Measurements from ENCODE around the gene TSTD1. TPM values are rescaled to one million over a fixed set of nuclear protein-coding genes. Genes with fewer than 3 reads are reported as not detected.
"Not testable (repeated sequence)": the region's sequence is repeated elsewhere in the genome, so short reads cannot be mapped to it uniquely, and the experiment has no call there.

Gene TSTD1
- total RNA-seq, 2 donors from 2014 or later: 49.4 to 90.8 TPM

- no peaks in the 10 kb centered on the region for H3K27me3 ChIP-seq
- no peaks in the 10 kb centered on the region for H3K9me3 ChIP-seq
- H3K4me3 ChIP-seq: no peak overlapping the region
- intact Hi-C loops (cut with DNase I): no loop called here
- H3K36me3 ChIP-seq (replicated peaks in 1 of 2; ENCODE audit: insufficient read depth in 1 of 2, low read depth in 2 of 2): no peaks in the 10 kb centered on the region
- no peak for DNase-seq
- 94 to 95% methylated on average over 1 of the region's 1 CpG for WGBS, 2 donors
- H3K27ac ChIP-seq: peak overlapping the region in 1 of 4 donors; percentile 57
- H3K4me1 ChIP-seq: peaks cover 67% of the 10 kb centered on the region
- no peak for ATAC-seq
- TF ChIP-seq CTCF (IDR thresholded peaks at IDR 0.05) (no peak), POLR2A (IDR thresholded peaks at IDR 0.05) (no peak)
Observed at GRCh38 chr1:161018631-161018930, 20.2 kb downstream of the TSTD1 start.

GRCh38 chr1:161017756-161018630 lies 20.8 kb downstream of the TSTD1 start:
- ATAC-seq (no peak), DNase-seq (no peak)
- intact Hi-C loops (cut with DNase I): no loop called here
- TF ChIP-seq CTCF (IDR thresholded peaks at IDR 0.05) (no peak), POLR2A (IDR thresholded peaks at IDR 0.05) (no peak)
- WGBS, 2 donors: 71 to 72% methylated on average over 5 of the region's 5 CpGs
- Histone ChIP-seq H3K27me3 (no peaks in the 10 kb centered on the region), H3K27ac (peak overlapping the region in 2 of 4 donors; percentile 45 to 57), H3K36me3 (replicated peaks in 1 of 2; ENCODE audit: insufficient read depth in 1 of 2, low read depth in 2 of 2) (no peaks in the 10 kb centered on the region), H3K9me3 (no peaks in the 10 kb centered on the region), H3K4me3 (no peak overlapping the region), H3K4me1 (peaks cover 73% of the 10 kb centered on the region)

GRCh38 chr1:161017181-161017580 lies 21.6 kb downstream of the TSTD1 start:
- H3K4me3 ChIP-seq; DNase-seq; H3K36me3 ChIP-seq (replicated peaks in 1 of 2; ENCODE audit: insufficient read depth in 1 of 2, low read depth in 2 of 2); H3K27me3 ChIP-seq; H3K9me3 ChIP-seq; intact Hi-C loops (cut with DNase I); ATAC-seq: not testable (repeated sequence)
- peak overlapping the region in 2 of 4 donors; percentile 45 to 57 for H3K27ac ChIP-seq
- WGBS, 2 donors: 59 to 71% methylated on average over 6 to 7 of the region's 7 CpGs
- peaks cover 75% of the 10 kb centered on the region for H3K4me1 ChIP-seq

GRCh38 chr1:161016683-161017082 lies 22.1 kb downstream of the TSTD1 start:
- 30 to 50% methylated on average over 1 of the region's 1 CpG for WGBS, 2 donors
- H3K4me3 ChIP-seq; H3K36me3 ChIP-seq (replicated peaks in 1 of 2; ENCODE audit: insufficient read depth in 1 of 2, low read depth in 2 of 2); H3K9me3 ChIP-seq; ATAC-seq; H3K27me3 ChIP-seq; DNase-seq; intact Hi-C loops (cut with DNase I): not testable (repeated sequence)
- peaks cover 75% of the 10 kb centered on the region for H3K4me1 ChIP-seq
- peak overlapping the region in 2 of 4 donors; percentile 45 to 48 for H3K27ac ChIP-seq

- Histone ChIP-seq H3K9me3 (no peaks in the 10 kb centered on the region), H3K36me3 (replicated peaks in 1 of 2; ENCODE audit: insufficient read depth in 1 of 2, low read depth in 2 of 2) (no peaks in the 10 kb centered on the region), H3K27ac (peak overlapping the region; percentile 86 to 94 (median 90)), H3K4me1 (peaks cover 64% of the 10 kb centered on the region), H3K4me3 (no peak overlapping the region), H3K27me3 (no peaks in the 10 kb centered on the region)
- ATAC-seq: peak; percentile 95
- TF ChIP-seq POLR2A (IDR thresholded peaks at IDR 0.05) (peak in 2 of 3 donors; percentile 61 to 66), CTCF (IDR thresholded peaks at IDR 0.05) (peak in 1 of 7 experiments; percentile 3)
- WGBS, 2 donors: 10 to 25% methylated on average over 15 of the region's 15 CpGs
- peak; percentile 84 to 96 (median 90) for DNase-seq
- intact Hi-C loops (cut with DNase I): no loop called here
Observed at GRCh38 chr1:161013488-161014230, 25.1 kb downstream of the TSTD1 start.

Data from body of pancreas (tissue), 4 donors.